ENCODE results near the gene CDK10.

GRCh38 chr16:89691231-89691985 is 4.9 kb downstream of the CDK10 start:
- no peak for TF ChIP-seq REST (IDR thresholded peaks at IDR 0.05; ENCODE audit: insufficient replicate concordance, low read depth)
- no peak for TF ChIP-seq CTCF (IDR thresholded peaks at IDR 0.05; ENCODE audit: insufficient read depth, low read length)
